Fibroblast of villous mesenchyme (primary cell): ENCODE measurements around the gene RAC2. TPM values are rescaled to one million over a fixed set of nuclear protein-coding genes. Genes with fewer than 3 reads are reported as not detected.

Experiments used
- DNase-seq: peaks from one replicate; pipeline ENCODE4 v3.0.0-alpha.2; 2010; ENCODE audit warnings: low read depth
- H3K4me3 ChIP-seq: 2 replicates; pipeline ENCODE4 v1.5.1; 2011; ENCODE audit warnings: low read depth, mild to moderate bottlenecking, low read length
- total RNA-seq: library from RNA; depleted of rRNA; stranded (reverse); fragments of >200 nt; gene quantifications from 2 replicates; pipeline ENCODE4 v1.2.3, GENCODE V29; 2012
- TF ChIP-seq, protein P1 (sequence below): IDR thresholded peaks from 2 replicates; pipeline ENCODE4 v1.5.1; 2012; ENCODE audit warnings: low read depth, mild to moderate bottlenecking, low read length; ENCODE audit not compliant: insufficient read depth

Gene RAC2
- total RNA-seq, 1 donor = 11.2 TPM

- peak overlapping the region; percentile 72 for H3K4me3 ChIP-seq
- DNase-seq = peak; percentile 87
Observed at GRCh38 chr22:37186228-37186996, 57.7 kb downstream of the RAC2 start.

GRCh38 chr22:37185646-37186227 lies 58.3 kb downstream of the RAC2 start:
- H3K4me3 ChIP-seq = no peak overlapping the region
- TF ChIP-seq, protein P1, sequence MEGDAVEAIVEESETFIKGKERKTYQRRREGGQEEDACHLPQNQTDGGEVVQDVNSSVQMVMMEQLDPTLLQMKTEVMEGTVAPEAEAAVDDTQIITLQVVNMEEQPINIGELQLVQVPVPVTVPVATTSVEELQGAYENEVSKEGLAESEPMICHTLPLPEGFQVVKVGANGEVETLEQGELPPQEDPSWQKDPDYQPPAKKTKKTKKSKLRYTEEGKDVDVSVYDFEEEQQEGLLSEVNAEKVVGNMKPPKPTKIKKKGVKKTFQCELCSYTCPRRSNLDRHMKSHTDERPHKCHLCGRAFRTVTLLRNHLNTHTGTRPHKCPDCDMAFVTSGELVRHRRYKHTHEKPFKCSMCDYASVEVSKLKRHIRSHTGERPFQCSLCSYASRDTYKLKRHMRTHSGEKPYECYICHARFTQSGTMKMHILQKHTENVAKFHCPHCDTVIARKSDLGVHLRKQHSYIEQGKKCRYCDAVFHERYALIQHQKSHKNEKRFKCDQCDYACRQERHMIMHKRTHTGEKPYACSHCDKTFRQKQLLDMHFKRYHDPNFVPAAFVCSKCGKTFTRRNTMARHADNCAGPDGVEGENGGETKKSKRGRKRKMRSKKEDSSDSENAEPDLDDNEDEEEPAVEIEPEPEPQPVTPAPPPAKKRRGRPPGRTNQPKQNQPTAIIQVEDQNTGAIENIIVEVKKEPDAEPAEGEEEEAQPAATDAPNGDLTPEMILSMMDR = no peak
- no peak for DNase-seq

More at GRCh38 chr22:37186228-37186996, 57.7 kb downstream of the RAC2 start:
- TF ChIP-seq, protein P1 = no peak

DNA sequence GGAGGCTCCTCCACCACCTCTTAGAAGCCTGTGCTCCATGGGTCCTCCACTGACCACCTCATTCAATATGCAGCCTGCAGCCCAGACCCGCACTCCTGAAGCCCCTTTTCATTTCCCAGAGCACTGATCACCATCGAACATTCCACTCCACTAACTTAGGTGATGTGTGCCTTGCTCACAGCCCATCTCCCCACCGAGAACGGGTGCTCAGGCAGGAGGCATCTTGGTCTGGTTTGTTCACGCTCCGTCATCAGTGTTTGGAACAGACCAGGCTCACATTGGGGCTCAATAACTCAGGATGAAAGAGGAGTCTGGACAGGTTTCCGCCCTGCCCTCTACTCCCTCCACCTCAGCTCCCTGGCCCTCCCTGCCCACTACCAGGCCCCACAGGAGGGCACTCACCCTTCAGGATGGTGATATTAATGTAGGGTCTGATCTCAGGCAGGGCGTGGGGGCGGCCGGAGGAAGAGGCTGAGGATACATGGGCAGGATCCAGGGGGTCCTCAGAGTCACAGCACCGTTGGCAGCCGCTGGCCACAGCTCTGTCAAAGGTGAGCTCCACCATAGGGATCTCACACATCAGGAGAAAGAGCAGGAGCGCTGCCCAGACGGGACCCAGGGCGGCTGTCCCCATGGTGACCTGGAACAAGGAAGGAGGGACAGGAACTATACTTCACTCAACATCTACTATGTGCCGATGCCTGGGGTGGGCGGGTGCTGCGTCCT lies 59.1 kb downstream of the RAC2 start:
- no peak for DNase-seq
- H3K4me3 ChIP-seq = no peak overlapping the region
- TF ChIP-seq, protein P1 = no peak

DNA sequence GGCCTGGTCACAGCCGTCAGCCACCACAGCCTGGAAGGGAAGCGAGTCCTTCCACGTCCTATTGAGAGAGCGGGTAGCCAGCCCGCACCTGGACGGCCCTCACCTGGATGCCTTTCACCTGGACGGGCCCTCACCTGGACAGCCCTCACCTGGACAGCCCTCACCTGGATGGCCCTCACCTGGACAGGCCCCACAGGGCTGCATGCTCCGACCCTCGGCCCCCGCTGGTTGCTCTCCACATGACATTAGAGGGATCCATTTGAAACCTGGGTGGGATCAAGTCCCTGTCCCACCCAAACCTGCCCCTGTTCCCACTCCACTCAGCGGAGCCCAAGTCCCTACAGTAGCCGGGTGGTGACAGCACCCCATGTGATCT lies 59.7 kb downstream of the RAC2 start:
- H3K4me3 ChIP-seq = no peak overlapping the region
- TF ChIP-seq, protein P1 = no peak
- DNase-seq = no peak

DNA sequence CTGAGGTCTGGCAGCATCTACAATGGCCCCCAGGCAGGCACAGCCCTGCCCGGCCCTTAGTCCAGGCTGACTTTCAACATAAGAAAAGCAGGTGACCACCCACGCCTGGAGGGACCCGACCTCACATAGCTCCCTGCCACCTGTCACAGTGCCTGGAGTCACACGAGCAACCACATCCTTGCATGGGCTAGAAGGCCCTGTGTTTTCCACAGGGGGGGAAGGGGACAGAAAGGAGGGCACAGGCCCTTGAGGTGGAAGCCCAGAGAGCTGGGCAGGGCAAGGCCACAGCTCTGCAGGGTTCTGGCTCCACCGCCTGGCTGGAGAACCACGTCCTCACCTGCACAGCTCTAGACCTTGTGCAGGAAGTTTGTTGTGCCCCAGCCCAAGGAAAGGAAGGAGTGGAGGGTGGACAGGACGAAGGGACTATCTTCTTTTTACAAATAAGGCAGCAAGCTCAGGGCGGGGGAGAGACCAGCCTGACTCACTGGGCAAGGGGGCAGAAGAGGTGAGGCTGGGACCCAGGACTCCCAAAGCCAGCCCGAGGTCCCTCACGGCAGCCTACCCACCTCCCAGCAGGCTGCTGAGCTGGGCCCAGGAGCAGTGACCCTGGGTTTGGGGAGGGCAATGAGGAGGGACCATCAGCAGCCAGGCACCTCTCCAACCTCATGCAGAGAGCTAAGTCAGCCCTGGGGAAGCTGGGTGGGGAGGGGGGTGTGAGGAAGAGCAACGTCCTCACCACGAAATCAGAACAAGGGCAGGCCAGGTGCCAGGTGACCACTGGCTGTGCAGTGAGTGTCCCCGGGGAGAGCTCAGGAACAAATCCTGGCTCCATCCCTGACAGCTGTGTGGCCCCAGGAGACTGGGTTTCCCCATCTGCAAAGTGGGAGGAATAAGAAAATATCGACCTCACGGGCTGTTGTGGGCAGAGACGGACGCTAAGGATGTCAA lies 60.4 kb downstream of the RAC2 start:
- DNase-seq = no peak
- TF ChIP-seq, protein P1 = no peak
- no peak overlapping the region for H3K4me3 ChIP-seq

GRCh38 chr22:37182949-37183245 lies 61.2 kb downstream of the RAC2 start:
- no peak for DNase-seq
- no peak overlapping the region for H3K4me3 ChIP-seq
- TF ChIP-seq, protein P1 = no peak
